Natural killer cell (primary cell): ENCODE results near the gene PCDHGA1. TPM values are rescaled to one million over a fixed set of nuclear protein-coding genes. Genes with fewer than 3 reads are reported as not detected.
A peak's percentile ranks its signal among the peaks of the same experiment; 100 is the strongest.
"Not testable (repeated sequence)": the region's sequence is repeated elsewhere in the genome, so short reads cannot be mapped to it uniquely, and the experiment has no call there.

Source experiments
- ATAC-seq, 3 donors: fragments of 150-1000 bp in 2 of 3; fragments of 200-7000 bp in 1 of 3; cut with Tn5 transposase; 1 replicate in 1 of 3; 2 replicates in 2 of 3; pipeline ENCODE4 v1.10.0; 2021; ENCODE audit warnings: mild to moderate bottlenecking in 2 of 3, moderate library complexity in 2 of 3
- DNase-seq, 2 donors: peaks; one replicate each; pipeline versions ENCODE4 v3.0.0 to v3.0.0-alpha.2; 2013 to 2021; ENCODE audit warnings: mixed read lengths in 1 of 2
- H3K27ac ChIP-seq: one replicate; pipeline ENCODE4 v1.5.1; 2013; ENCODE audit warnings: mild to moderate bottlenecking, low read length
- H3K27me3 ChIP-seq: one replicate; pipeline ENCODE4 v1.6.1; 2013; ENCODE audit warnings: low read length; ENCODE audit not compliant: control insufficient read depth, insufficient read depth
- H3K36me3 ChIP-seq: one replicate; pipeline ENCODE4 v1.6.1; 2013; ENCODE audit warnings: low read length; ENCODE audit not compliant: control insufficient read depth, insufficient read depth
- H3K4me1 ChIP-seq: one replicate; pipeline ENCODE4 v1.6.1; 2013; ENCODE audit warnings: low read length; ENCODE audit not compliant: control insufficient read depth, insufficient read depth
- H3K4me3 ChIP-seq: one replicate; pipeline ENCODE4 v1.5.1; 2013; ENCODE audit warnings: low read length
- H3K9me3 ChIP-seq: one replicate; pipeline ENCODE4 v1.6.1; 2013; ENCODE audit warnings: low read length; ENCODE audit not compliant: control insufficient read depth, insufficient read depth
- H3K27ac Mint-ChIP-seq, 2 donors: one replicate each; pipeline ENCODE4 v1.8.0; 2022; ENCODE audit warnings: mild to moderate bottlenecking in 2 of 2, mixed read lengths in 2 of 2, moderate library complexity in 1 of 2
- H3K27me3 Mint-ChIP-seq, 2 donors: one replicate each; pipeline ENCODE4 v1.8.0; 2022; ENCODE audit warnings: low read depth in 2 of 2, mixed read lengths in 2 of 2
- H3K36me3 Mint-ChIP-seq: one replicate; pipeline ENCODE4 v1.8.0; 2022; ENCODE audit warnings: mixed read lengths
- H3K4me1 Mint-ChIP-seq, 2 donors: one replicate each; pipeline ENCODE4 v1.8.0; 2022; ENCODE audit warnings: mixed read lengths in 2 of 2
- H3K4me3 Mint-ChIP-seq: one replicate; pipeline ENCODE4 v1.8.0; 2022; ENCODE audit warnings: mild to moderate bottlenecking, moderate library complexity, mixed read lengths
- H3K9me3 Mint-ChIP-seq, 2 donors: one replicate each; pipeline ENCODE4 v1.8.0; 2022; ENCODE audit warnings: mixed read lengths in 2 of 2
- WGBS: methylation state at CpG from one replicate; pipeline ENCODE4 v1.1.7; 2013; ENCODE audit warnings: missing lambda C conversion rate; ENCODE audit not compliant: insufficient coverage; 5-methylcytosine and 5-hydroxymethylcytosine counted together
- intact Hi-C: fragments of 100-400 bp; cut with micrococcal nuclease; formaldehyde crosslinking; loops from one replicate; pipeline ENCODE4 v1.14.2; 2022
- total RNA-seq, 4 donors: library from RNA; stranded (reverse); fragments of 120-200 nt in 1 of 4; gene quantifications; one replicate each; pipeline versions ENCODE4 v1.2.3 to v1.2.4, GENCODE V29; 2013 to 2022
- TF ChIP-seq, protein P1 (sequence below): fragments of 200-600 bp; IDR thresholded peaks from one replicate; pipeline ENCODE4 v1.8.0; 2022; ENCODE audit warnings: antibody characterized with exemption

The PCDHGA1 gene
- total RNA-seq, 3 donors from 2014 or later (not counting 1 experiment from before 2014, with no cell fraction given), result not detected

GRCh38 chr5:141397756-141398551, 67.6 kb downstream of the PCDHGA1 start, which contains the start of gene PCDHGB5:
Gene PCDHGB5, plus strand, starts transcription at chr5:141397947. Its CDS starts 181 bp downstream, at chr5:141398128.
- Histone ChIP-seq H3K9me3 (peaks cover 37% of the 10 kb centered on the region), H3K4me3 (peak within 1 kb of the TSS; percentile 24), H3K27me3 (peaks cover 59% of the 10 kb centered on the region)
- H3K36me3 Mint-ChIP-seq, H3K27ac Mint-ChIP-seq, H3K4me1 ChIP-seq, H3K36me3 ChIP-seq, H3K27ac ChIP-seq, intact Hi-C loops, H3K4me1 Mint-ChIP-seq, H3K9me3 Mint-ChIP-seq: not testable (repeated sequence)
- 11% methylated on average over 17 of the region's 43 CpGs for WGBS
- peak; percentile 37 to 39 for DNase-seq
- Mint-ChIP-seq H3K27me3 (peaks cover 46 to 63% of the 10 kb centered on the region in 2 donors), H3K4me3 (peak within 1 kb of the TSS; percentile 83)
- ATAC-seq, result peak; percentile 89 to 99 (median 98)
- TF ChIP-seq, protein P1, sequence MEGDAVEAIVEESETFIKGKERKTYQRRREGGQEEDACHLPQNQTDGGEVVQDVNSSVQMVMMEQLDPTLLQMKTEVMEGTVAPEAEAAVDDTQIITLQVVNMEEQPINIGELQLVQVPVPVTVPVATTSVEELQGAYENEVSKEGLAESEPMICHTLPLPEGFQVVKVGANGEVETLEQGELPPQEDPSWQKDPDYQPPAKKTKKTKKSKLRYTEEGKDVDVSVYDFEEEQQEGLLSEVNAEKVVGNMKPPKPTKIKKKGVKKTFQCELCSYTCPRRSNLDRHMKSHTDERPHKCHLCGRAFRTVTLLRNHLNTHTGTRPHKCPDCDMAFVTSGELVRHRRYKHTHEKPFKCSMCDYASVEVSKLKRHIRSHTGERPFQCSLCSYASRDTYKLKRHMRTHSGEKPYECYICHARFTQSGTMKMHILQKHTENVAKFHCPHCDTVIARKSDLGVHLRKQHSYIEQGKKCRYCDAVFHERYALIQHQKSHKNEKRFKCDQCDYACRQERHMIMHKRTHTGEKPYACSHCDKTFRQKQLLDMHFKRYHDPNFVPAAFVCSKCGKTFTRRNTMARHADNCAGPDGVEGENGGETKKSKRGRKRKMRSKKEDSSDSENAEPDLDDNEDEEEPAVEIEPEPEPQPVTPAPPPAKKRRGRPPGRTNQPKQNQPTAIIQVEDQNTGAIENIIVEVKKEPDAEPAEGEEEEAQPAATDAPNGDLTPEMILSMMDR, result peak; percentile 46

DNA sequence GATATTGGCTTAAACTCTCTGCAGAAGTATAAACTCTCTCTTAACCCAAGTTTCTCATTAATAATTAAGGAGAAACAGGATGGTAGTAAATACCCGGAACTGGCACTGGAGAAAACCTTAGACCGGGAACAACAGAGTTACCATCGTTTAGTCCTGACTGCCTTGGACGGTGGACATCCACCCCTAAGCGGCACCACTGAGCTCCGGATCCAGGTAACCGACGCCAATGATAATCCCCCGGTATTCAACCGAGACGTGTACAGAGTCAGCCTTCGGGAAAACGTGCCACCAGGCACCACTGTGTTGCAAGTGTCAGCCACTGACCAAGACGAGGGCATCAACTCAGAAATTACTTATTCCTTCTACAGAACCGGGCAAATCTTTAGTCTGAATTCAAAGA, 68.3 kb downstream of the PCDHGA1 start:
- Mint-ChIP-seq H3K27me3 (peaks cover 46 to 61% of the 10 kb centered on the region in 2 donors), H3K27ac (no peak overlapping the region), H3K4me1 (peaks cover 5 to 11% of the 10 kb centered on the region in 2 donors), H3K36me3 (no peaks in the 10 kb centered on the region), H3K9me3 (peaks cover 0 to 5% of the 10 kb centered on the region in 2 donors), H3K4me3 (peak overlapping the region; percentile 37)
- H3K27me3 ChIP-seq, result peaks cover 60% of the 10 kb centered on the region
- no peak overlapping the region for H3K4me3 ChIP-seq
- H3K4me1 ChIP-seq, result peaks cover 5% of the 10 kb centered on the region
- H3K27ac ChIP-seq, result no peak overlapping the region
- TF ChIP-seq, protein P1, result no peak
- intact Hi-C loops, result no loop called here
- no peak for ATAC-seq
- 37% methylated on average over 14 of the region's 15 CpGs for WGBS
- DNase-seq, result no peak
- H3K36me3 ChIP-seq, result no peaks in the 10 kb centered on the region
- H3K9me3 ChIP-seq, result peaks cover 35% of the 10 kb centered on the region

DNA sequence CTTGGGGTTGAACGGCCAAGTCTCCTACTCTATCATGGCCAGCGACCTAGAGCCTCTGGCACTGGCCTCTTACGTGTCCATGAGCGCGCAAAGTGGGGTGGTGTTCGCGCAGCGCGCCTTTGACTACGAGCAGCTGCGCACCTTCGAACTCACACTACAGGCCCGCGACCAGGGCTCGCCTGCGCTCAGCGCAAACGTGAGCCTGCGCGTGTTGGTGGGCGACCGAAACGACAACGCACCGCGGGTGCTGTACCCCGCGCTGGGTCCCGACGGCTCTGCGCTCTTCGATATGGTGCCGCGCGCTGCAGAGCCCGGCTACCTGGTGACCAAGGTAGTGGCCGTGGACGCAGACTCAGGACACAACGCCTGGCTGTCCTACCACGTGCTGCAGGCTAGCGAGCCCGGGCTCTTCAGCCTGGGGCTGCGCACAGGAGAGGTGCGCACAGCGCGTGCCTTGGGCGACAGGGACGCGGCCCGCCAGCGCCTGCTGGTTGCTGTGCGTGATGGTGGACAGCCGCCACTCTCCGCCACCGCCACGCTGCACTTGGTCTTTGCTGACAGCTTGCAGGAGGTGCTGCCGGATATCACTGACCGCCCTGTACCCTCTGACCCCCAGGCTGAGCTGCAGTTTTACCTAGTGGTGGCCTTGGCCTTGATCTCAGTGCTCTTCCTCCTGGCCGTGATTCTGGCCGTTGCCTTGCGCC, 69.4 kb downstream of the PCDHGA1 start:
- Mint-ChIP-seq H3K36me3 (no peaks in the 10 kb centered on the region), H3K4me3 (no peak overlapping the region), H3K27ac (no peak overlapping the region), H3K27me3 (peaks cover 46 to 60% of the 10 kb centered on the region in 2 donors), H3K4me1 (peaks cover 5 to 11% of the 10 kb centered on the region in 2 donors), H3K9me3 (peaks cover 0 to 2% of the 10 kb centered on the region in 2 donors)
- DNase-seq (no peak), ATAC-seq (no peak)
- H3K27me3 ChIP-seq, result peaks cover 60% of the 10 kb centered on the region
- H3K9me3 ChIP-seq, result peaks cover 28% of the 10 kb centered on the region
- 42% methylated on average over 61 of the region's 61 CpGs for WGBS
- TF ChIP-seq, protein P1, result no peak
- no peak overlapping the region for H3K4me3 ChIP-seq
- H3K36me3 ChIP-seq, result no peaks in the 10 kb centered on the region
- no peak overlapping the region for H3K27ac ChIP-seq
- intact Hi-C loops, result no loop called here
- peaks cover 5% of the 10 kb centered on the region for H3K4me1 ChIP-seq
